Tibial artery (tissue), 4 donors: ENCODE results near the gene LRBA.

Experiments
- DNase-seq, 2 donors: peaks; one replicate each; pipeline ENCODE4 v3.0.0-alpha.2; 2019
- H3K27ac ChIP-seq, 2 donors: fragments of 200-600 bp; sonication (generic) in 1 of 2; 1 replicate in 1 of 2; 2 replicates in 1 of 2; pipeline ENCODE4 v1.5.1; 2018 to 2019; ENCODE audit warnings: mild to moderate bottlenecking in 1 of 2
- H3K27me3 ChIP-seq, 2 donors: fragments of 200-600 bp; sonication (generic) in 1 of 2; one replicate each; pipeline versions ENCODE4 v1.5.1 to v1.6.0; 2016 to 2019
- H3K36me3 ChIP-seq, 3 donors: fragments of 200-600 bp; sonication (generic) in 2 of 3; one replicate each; pipeline ENCODE4 v1.5.1; 2016 to 2019; ENCODE audit warnings: mild to moderate bottlenecking in 2 of 3
- H3K4me1 ChIP-seq, 4 donors: fragments of 200-600 bp; sonication (generic) in 2 of 4; 1 replicate in 3 of 4; 2 replicates in 1 of 4; pipeline ENCODE4 v1.5.1; 2016 to 2019
- H3K4me3 ChIP-seq, 2 donors: fragments of 200-600 bp; sonication (generic) in 1 of 2; 1 replicate in 1 of 2; 2 replicates in 1 of 2; pipeline ENCODE4 v1.5.1; 2018 to 2019; ENCODE audit warnings: mild to moderate bottlenecking in 2 of 2
- H3K9me3 ChIP-seq, 3 donors: fragments of 200-600 bp; sonication (generic) in 1 of 3; one replicate each; pipeline ENCODE4 v1.5.1; 2016 to 2019
- CTCF ChIP-seq, 2 experiments: fragments of 200-600 bp in 1 of 2; fragments of 450-650 bp in 1 of 2; IDR thresholded peaks; one replicate each; pipeline ENCODE4 v1.5.1; 2017 to 2019; ENCODE audit warnings: antibody characterized with exemption in 2 of 2, mild to moderate bottlenecking in 1 of 2, moderate library complexity in 1 of 2
- intact Hi-C: fragments of 100-400 bp; cut with DNase I; formaldehyde crosslinking; loops from one replicate; pipeline ENCODE4 v1.15.0; 2023; ENCODE audit warnings: low total_unique reads

The LRBA gene

GRCh38 chr4:150683775-150684350 is 331.2 kb downstream of the LRBA start:
- intact Hi-C loops, result no loop called here
- TF ChIP-seq CTCF (IDR thresholded peaks at IDR 0.05), result no peak
- no peak overlapping the region for H3K4me3 ChIP-seq
- no peaks in the 10 kb centered on the region for H3K4me1 ChIP-seq
- DNase-seq, result no peak
- H3K27me3 ChIP-seq, result no peaks in the 10 kb centered on the region
- H3K9me3 ChIP-seq, result no peaks in the 10 kb centered on the region
- H3K27ac ChIP-seq, result no peak overlapping the region
- H3K36me3 ChIP-seq, result no peaks in the 10 kb centered on the region

- intact Hi-C loops, result no loop called here
- DNase-seq, result no peak
- Histone ChIP-seq H3K9me3 (no peaks in the 10 kb centered on the region), H3K4me3 (no peak overlapping the region), H3K36me3 (no peaks in the 10 kb centered on the region), H3K27me3 (no peaks in the 10 kb centered on the region), H3K27ac (no peak overlapping the region), H3K4me1 (no peaks in the 10 kb centered on the region)
- no peak for TF ChIP-seq CTCF (IDR thresholded peaks at IDR 0.05)
Measured at GRCh38 chr4:150682126-150682525, 333.0 kb downstream of the LRBA start.

- DNase-seq, result no peak
- no peaks in the 10 kb centered on the region for H3K9me3 ChIP-seq
- H3K27me3 ChIP-seq, result no peaks in the 10 kb centered on the region
- no peaks in the 10 kb centered on the region for H3K4me1 ChIP-seq
- H3K36me3 ChIP-seq, result no peaks in the 10 kb centered on the region
- intact Hi-C loops, result no loop called here
- no peak overlapping the region for H3K27ac ChIP-seq
- H3K4me3 ChIP-seq, result no peak overlapping the region
- no peak for TF ChIP-seq CTCF (IDR thresholded peaks at IDR 0.05)
Measured at GRCh38 chr4:150681063-150681462, 334.0 kb downstream of the LRBA start.

GRCh38 chr4:150680651-150681050 is 334.4 kb downstream of the LRBA start:
- TF ChIP-seq CTCF (IDR thresholded peaks at IDR 0.05), result no peak
- H3K36me3 ChIP-seq, result no peaks in the 10 kb centered on the region

GRCh38 chr4:150679765-150680343 is 335.2 kb downstream of the LRBA start:
- DNase-seq, result no peak
- intact Hi-C loops, result no loop called here
- H3K4me3 ChIP-seq, result no peak overlapping the region
- H3K36me3 ChIP-seq, result no peaks in the 10 kb centered on the region
- H3K4me1 ChIP-seq, result no peaks in the 10 kb centered on the region
- H3K27me3 ChIP-seq, result no peaks in the 10 kb centered on the region
- no peaks in the 10 kb centered on the region for H3K9me3 ChIP-seq
- no peak overlapping the region for H3K27ac ChIP-seq
- no peak for TF ChIP-seq CTCF (IDR thresholded peaks at IDR 0.05)

More at GRCh38 chr4:150680651-150681050, 334.4 kb downstream of the LRBA start:
- intact Hi-C loops, result no loop called here
- Histone ChIP-seq H3K27me3 (no peaks in the 10 kb centered on the region), H3K4me1 (no peaks in the 10 kb centered on the region), H3K4me3 (no peak overlapping the region), H3K27ac (no peak overlapping the region), H3K9me3 (no peaks in the 10 kb centered on the region)
- DNase-seq, result no peak
